ENCODE measurements around the gene COL5A3. TPM values are rescaled to one million over a fixed set of nuclear protein-coding genes. Genes with fewer than 3 reads are reported as not detected.

COL5A3 gene
- total RNA-seq, 2 donors from 2014 or later = 6.8 to 7.2 TPM

- Histone ChIP-seq H3K4me3 (no peak overlapping the region), H3K27me3 (no peaks in the 10 kb centered on the region), H3K4me1 (no peaks in the 10 kb centered on the region), H3K9me3 (no peaks in the 10 kb centered on the region), H3K27ac (no peak overlapping the region), H3K36me3 (no peaks in the 10 kb centered on the region)
- TF ChIP-seq, protein P1, sequence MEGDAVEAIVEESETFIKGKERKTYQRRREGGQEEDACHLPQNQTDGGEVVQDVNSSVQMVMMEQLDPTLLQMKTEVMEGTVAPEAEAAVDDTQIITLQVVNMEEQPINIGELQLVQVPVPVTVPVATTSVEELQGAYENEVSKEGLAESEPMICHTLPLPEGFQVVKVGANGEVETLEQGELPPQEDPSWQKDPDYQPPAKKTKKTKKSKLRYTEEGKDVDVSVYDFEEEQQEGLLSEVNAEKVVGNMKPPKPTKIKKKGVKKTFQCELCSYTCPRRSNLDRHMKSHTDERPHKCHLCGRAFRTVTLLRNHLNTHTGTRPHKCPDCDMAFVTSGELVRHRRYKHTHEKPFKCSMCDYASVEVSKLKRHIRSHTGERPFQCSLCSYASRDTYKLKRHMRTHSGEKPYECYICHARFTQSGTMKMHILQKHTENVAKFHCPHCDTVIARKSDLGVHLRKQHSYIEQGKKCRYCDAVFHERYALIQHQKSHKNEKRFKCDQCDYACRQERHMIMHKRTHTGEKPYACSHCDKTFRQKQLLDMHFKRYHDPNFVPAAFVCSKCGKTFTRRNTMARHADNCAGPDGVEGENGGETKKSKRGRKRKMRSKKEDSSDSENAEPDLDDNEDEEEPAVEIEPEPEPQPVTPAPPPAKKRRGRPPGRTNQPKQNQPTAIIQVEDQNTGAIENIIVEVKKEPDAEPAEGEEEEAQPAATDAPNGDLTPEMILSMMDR (IDR thresholded peaks at IDR 0.05) = no peak
- DNase-seq (ENCODE audit: low spot score) = no peak
Measured at GRCh38 chr19:10019246-10019645, 8.9 kb upstream of the COL5A3 start.

- H3K27me3 ChIP-seq = no peaks in the 10 kb centered on the region
- no peak overlapping the region for H3K27ac ChIP-seq
- DNase-seq (ENCODE audit: low spot score) = no peak
- no peak overlapping the region for H3K4me3 ChIP-seq
- TF ChIP-seq, protein P1 (IDR thresholded peaks at IDR 0.05) = no peak
- no peaks in the 10 kb centered on the region for H3K4me1 ChIP-seq
- no peaks in the 10 kb centered on the region for H3K9me3 ChIP-seq
- no peaks in the 10 kb centered on the region for H3K36me3 ChIP-seq
Measured at GRCh38 chr19:10018786-10019185, 8.5 kb upstream of the COL5A3 start.

- DNase-seq (ENCODE audit: low spot score) = no peak
- H3K27ac ChIP-seq = no peak overlapping the region
- no peaks in the 10 kb centered on the region for H3K36me3 ChIP-seq
- TF ChIP-seq, protein P1 (IDR thresholded peaks at IDR 0.05) = no peak
- H3K4me3 ChIP-seq = no peak overlapping the region
- H3K4me1 ChIP-seq = no peaks in the 10 kb centered on the region
- no peaks in the 10 kb centered on the region for H3K9me3 ChIP-seq
- H3K27me3 ChIP-seq = no peaks in the 10 kb centered on the region
Measured at GRCh38 chr19:10018263-10018662, 8.0 kb upstream of the COL5A3 start.

DNA sequence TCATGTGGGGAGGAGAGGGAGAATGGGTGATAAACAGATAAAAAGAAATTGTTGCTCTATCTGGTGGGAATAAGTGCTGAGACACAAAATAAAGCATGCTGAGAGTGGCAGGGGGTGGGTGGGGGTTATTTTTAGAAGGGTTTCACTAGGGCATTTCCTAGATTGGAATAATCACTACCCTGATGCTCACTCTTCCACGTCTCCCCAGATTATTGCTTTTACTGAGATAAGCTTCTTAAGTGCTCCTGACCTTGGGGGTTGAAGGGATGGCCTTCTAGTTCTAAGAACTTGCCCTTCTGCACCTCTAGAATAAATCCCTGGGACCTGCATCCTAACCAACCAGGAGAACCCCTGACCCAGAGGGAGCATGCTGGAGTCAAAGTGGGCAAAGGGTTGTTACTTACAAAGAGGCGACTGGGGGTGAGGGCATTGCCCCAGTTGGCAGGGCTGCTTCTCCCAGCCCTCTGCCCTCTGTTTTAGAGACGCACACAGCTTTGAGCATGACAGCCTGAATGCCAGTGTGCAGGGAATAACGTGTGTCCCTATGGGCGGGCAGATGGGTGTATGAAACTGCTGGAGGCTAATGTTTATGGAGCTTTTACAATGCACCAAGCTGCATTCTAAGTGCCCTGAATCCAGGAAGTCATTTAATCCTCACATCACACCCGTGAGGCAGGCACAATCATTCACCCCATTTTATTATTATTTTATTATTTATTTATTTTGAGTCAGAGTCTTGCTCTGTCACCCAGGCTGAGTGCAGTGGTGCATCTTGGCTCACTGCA is 3.7 kb upstream of the COL5A3 start:
- Histone ChIP-seq H3K4me1 (peaks cover 0 to 14% of the 10 kb centered on the region in 2 donors), H3K27me3 (no peaks in the 10 kb centered on the region), H3K4me3 (no peak overlapping the region), H3K36me3 (no peaks in the 10 kb centered on the region), H3K9me3 (no peaks in the 10 kb centered on the region), H3K27ac (no peak overlapping the region)
- TF ChIP-seq, protein P1 (IDR thresholded peaks at IDR 0.05) = no peak
- no peak for DNase-seq (ENCODE audit: low spot score)

DNA sequence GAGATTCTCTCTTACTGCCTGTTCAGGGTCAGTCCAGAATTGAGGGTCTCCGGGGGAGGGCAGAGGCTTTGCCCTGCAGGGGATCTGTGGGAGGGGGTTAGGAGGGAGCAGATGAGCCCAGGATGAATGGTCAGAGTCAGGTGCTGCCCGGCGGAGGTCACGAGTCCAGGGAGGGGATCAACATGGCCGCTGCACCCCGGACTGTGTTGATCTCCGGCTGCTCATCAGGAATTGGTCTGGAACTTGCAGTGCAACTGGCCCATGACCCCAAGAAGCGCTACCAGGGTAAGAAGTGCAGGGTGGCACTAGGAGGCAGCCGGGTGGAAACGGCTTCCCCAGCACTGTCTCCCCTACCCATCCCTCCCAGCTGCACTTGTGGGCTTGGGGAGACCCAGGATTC is 3.0 kb upstream of the COL5A3 start, which contains the start of gene RDH8:
TSS of gene RDH8 (plus strand) at position 168 of the 400 bp plus-strand sequence. CDS start at position 183, 15 bp downstream.
- TF ChIP-seq, protein P1 (IDR thresholded peaks at IDR 0.05) = no peak
- H3K36me3 ChIP-seq = no peaks in the 10 kb centered on the region
- no peak within 1 kb of the TSS for H3K27ac ChIP-seq
- H3K4me1 ChIP-seq = peaks cover 0 to 20% of the 10 kb centered on the region in 2 donors
- DNase-seq (ENCODE audit: low spot score) = no peak
- H3K9me3 ChIP-seq = no peaks in the 10 kb centered on the region
- H3K27me3 ChIP-seq = no peaks in the 10 kb centered on the region
- no peak within 1 kb of the TSS for H3K4me3 ChIP-seq
